NCI-H2029 treated with DMSO at 0.1 percent for 48 hours (cell line): ENCODE results near the gene NFKB1.

Source experiments
- DNase-seq: peaks from one replicate; lab custom pipeline; 2025; lab: John Stamatoyannopoulos, UW

The NFKB1 gene

GRCh38 chr4:102533348-102533747 lies 32.2 kb downstream of the NFKB1 start:
- DNase-seq: peak; percentile 22

DNA sequence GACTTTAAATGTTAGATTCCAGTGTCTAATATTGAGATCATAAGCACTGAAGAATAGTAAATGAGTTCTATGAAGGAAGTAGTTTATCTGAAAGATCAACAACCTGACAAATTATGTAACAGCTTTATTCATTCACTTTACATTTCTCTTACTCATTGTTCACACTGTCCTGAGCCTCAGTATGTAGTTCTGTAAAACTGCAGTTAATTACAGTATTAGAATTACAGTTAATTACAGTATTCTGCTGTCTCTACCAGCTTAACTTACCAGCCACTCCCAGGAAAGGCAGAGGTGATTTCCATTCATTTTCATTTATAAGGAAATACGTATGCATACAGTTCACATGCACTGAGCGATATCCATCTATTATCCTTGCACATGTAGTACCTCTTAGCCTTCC lies 32.7 kb downstream of the NFKB1 start:
- DNase-seq: no peak

DNA sequence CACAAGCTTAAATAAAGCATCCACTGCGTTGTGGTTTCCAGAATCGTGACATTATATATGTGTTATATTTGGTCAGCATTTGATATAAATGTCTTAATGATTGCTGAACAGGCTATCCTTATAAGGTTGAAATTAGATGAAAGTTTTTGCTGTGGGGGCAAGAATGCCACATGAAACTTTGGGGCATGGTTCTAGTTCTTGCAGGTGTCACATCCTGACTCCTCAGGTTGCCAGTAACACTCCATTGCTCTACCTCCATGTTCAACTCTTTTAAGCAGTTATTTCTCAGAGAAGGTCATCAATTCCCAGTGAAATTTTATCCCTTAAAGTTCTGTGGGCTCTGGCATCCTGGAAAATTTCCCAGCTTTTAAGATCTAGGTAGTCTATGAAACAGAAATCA lies 33.7 kb downstream of the NFKB1 start:
- DNase-seq: no peak

DNA sequence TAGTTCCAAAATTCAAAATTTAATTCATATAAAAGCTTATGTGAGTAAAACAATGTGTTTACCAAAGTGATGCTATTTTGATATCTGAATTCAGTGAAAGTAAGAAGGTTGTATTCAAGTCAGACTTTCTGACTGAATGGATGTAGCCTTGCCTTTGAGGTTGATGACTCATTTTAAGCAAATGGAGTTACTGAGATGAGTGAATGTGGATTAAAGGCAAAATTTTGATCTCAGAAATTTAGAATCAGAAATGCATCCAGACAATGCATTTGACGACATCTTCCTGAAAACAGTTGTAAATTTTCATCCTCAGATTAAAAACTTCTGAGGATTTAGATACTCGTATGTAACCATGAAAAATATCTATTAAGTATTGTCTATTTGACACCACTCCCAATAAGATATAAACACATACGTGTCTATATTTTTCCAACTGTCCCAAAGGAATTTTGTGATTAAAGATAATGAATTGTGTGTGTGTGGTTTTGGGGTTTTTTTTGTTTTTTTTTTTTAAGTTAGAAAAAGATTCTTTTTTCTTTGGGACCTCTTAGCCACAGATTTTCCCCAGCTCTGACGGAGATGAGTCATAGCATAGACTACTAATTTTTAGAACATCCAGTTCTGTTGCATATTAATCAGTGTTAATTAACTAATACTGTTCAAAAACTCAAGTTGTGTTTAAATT lies 34.4 kb downstream of the NFKB1 start:
- DNase-seq: no peak

- DNase-seq: no peak
Observed at GRCh38 chr4:102536768-102537167, 35.6 kb downstream of the NFKB1 start.

- DNase-seq: no peak
Observed at GRCh38 chr4:102537269-102537668, 36.1 kb downstream of the NFKB1 start.

DNA sequence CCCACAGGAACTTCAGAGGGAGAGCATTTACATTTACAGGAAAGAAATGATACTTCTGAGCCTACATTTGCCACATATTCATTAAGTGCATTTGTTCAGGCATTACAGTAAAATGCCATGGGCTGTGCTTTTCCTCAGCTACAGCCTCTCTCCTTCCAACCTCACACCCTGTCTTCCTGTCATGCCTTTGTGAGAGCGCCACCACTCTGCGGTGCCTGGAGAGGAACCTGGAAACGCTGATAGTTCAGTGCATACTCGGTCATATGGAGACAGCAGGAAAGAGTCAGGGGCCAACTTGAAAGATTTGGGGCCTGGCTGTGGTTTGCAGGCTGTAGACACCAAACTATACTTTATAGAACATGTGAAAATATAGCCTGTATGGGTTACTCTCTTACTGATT lies 40.5 kb downstream of the NFKB1 start:
- DNase-seq: no peak

- DNase-seq: no peak
Observed at GRCh38 chr4:102543030-102543928, 42.1 kb downstream of the NFKB1 start.

DNA sequence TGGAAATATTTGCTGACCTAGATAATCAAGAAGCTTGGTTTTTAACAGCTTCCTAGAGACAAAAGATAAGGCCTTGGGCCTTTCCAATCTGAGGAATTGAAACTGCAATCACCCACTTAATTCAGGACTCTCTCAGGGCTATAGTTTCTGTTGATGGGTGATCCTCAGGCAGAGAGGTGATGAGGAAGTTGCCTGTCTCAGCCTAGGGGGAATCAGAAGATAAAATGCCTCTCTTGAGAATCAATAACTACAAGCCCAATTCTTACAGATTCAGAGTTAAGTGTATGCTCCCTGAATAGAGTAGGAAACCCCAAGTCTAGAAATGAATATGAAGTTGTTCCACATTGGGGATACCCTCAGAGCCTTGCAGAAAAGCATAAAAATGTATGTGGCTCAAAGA lies 45.5 kb downstream of the NFKB1 start:
- no peak for DNase-seq

- no peak for DNase-seq
Observed at GRCh38 chr4:102547973-102548372, 46.8 kb downstream of the NFKB1 start.

DNA sequence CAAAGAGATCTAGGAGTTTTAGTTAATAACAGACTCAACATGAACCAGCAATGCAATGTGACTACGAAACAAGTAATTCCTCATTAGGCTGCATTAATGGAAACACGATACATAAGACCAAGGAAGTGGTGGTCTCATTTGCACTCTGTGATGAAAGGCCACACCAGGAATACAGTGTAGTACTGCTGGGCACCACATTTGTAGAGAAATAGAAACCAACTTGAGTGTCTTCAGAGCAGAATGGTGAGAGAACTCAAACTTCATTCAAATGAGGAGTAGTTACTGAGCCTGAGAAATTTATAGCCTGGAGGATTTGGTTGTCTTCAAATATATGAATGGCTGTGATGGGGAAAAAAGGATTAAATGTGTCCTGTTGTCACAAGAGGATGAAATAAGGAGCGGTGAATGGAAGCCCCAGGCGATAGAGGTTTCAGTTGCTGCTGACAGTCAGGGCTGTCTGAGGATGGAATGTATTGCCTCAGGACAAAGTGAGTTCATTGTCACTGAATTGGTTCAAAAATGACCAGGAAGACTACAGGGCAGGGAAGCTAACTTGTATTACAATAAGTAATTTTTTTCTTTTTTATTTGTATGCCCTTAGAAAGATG lies 50.9 kb downstream of the NFKB1 start:
- no peak for DNase-seq

GRCh38 chr4:102552781-102553180 lies 51.6 kb downstream of the NFKB1 start:
- DNase-seq: no peak

DNA sequence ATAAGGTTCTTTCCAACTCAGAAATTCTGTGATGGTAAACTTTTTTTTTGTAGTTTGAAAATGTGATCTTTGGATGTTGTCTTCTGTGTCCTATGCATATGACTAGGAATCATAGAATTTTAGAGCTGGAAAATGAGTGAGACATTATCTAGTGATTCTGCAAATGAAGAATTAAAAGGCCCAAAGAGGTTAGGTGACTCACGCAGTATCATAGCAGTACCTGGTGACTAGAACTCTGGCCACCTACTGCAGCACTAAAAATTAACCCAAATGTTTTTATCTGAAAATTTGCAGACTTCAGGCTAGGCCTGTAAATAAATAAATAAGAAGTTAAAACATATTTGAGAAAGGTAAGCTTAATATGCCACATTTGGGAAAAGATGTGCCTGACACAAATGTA lies 52.8 kb downstream of the NFKB1 start:
- DNase-seq: no peak

DNA sequence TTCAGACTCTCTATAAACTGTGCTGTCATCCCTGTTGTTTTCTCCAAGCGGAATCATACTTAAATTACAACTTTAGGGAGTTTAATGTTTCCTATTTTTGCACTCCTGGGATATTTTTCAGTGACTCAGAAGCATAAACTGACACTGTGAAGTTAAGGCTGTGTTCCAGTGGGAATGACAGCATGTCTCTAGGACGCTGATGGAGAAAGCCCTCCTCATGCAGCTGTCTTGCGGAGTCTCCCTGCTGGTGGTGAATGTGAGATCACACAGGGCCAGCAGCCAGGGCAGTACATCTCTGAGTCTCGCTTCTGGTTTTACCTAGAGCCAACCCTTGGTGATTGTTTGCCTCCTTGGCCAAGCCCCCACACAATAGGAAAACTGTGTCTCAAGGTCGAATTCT lies 53.3 kb downstream of the NFKB1 start:
- no peak for DNase-seq

GRCh38 chr4:102554992-102555391 lies 53.8 kb downstream of the NFKB1 start:
- no peak for DNase-seq

DNA sequence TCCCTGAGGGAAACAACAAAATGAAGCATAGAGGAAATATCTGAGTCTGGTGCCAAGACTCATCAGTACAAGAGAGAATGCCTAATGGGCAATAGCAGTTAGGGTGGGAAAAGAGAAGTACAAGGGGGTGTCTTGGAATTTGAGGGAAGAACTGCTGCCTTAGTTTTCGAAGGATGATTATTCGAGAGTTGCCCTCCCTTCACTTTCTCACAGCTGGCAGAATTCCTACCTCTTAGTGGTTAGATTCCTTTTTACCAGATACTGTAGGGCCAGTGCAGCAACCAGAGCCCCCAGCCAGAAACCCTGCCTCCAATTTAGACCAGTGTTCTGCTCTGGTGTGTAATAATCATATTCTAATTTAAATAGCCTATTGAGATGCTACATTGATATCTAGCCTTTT lies 56.5 kb downstream of the NFKB1 start:
- DNase-seq: no peak

DNA sequence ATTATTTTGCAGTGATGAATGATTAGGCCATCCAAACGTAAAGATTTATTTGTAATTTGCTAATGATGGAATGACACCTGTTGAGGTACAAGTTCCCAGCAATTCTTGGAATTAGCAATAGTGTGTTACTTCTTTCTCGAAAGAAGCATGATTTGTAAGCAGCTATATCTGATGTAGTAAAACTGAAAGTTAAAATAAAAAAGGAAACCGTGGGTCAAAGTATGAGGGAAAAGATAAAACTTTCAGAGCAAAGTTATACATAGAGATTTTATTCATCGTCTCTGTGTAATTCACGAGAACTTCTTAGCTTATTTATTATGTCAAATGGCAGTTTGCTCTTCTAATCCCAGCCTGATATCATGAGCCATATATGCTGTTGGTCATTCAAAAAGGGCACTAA lies 59.0 kb downstream of the NFKB1 start:
- no peak for DNase-seq

DNA sequence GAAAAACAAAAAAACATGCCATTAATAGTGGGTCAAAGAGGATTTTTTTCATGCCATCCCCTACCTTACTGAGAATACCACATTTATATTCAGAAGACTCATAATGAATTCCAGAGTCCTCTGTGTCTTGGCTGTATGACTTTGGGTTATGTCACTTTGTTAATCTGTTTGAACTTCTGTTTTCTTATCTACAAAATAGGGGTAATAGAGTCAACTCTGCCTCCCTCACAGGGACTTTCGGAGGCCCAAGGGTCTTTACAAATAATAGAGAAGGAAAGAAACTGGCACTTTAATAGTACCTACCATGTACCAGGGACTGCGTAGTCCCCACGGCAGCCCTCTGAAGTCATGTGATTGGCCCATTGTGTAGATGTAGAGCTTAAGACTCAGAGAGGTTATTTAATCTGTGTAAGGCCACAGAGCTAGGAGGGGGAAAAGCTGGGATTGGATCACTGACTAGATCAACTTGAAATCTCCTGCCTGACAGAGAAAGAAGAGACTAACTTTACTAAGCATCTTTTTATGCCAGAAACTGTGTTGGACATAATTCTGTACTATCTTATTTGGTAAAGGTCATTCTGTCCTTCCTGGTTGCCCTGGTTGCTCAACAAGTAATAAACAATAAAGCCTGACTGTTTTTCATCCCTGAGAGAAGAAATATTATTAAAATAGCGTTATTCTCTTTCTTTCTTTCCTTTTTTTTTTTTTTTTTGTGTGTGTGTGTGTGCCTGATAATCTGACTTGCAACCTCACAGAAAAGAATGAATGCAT lies 59.6 kb downstream of the NFKB1 start:
- DNase-seq: no peak

GRCh38 chr4:102563000-102563399 lies 61.8 kb downstream of the NFKB1 start:
- DNase-seq: no peak

DNA sequence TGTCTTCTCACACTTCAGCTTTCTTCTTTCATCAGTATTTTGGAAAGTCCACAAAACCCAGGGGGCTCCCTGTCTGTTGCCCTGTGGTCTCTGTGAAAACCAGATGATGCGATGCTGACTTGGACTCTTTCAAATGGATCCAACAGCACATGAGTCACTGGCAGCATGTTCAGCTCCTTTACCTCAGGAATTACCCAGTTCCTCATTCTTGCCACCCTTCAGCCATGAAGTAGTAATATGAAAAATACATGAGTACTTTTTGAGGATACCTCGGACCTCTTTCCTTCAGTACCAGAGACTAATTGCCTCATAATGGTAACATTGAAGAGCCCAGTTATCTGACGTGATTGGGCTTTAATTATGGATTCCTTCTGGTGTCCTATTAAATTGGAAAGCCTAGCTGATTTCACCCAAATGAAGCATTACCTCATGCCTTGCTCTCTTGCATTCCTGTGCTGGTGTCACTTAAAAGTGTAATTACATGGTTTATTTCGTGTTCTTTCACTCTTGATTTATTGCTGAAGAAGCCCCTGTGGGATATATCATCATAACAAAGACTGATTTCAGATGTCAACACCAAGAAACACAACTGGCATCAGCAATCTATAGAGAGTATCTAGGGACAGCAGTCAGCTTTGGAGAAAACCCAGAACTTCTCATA lies 63.4 kb downstream of the NFKB1 start:
- no peak for DNase-seq

- DNase-seq: no peak
Observed at GRCh38 chr4:102565696-102566095, 64.5 kb downstream of the NFKB1 start.

DNA sequence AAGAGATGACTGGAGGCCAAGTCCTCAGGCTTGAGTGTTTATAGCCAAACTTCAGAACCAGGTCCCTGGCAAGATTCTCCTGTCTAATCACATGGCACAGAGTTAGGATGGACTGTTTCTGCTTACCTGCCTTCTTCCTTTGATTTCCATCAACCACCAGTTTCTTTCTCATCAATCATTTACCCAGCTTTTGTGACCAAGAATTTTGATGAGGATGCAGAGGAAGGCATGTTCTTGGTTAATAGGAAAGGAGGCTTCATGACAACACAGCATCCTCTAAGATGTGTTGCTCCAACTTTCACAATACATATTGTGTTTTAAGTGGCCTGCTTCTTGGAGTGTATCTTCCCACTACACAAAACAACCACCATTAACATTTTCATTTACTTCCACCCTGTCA lies 65.3 kb downstream of the NFKB1 start:
- DNase-seq: no peak
